Lower leg skin (tissue), 4 donors: ENCODE data around the gene TMEM187. TPM values are rescaled to one million over a fixed set of nuclear protein-coding genes. Genes with fewer than 3 reads are reported as not detected.
"Not testable (repeated sequence)": the region's sequence is repeated elsewhere in the genome, so short reads cannot be mapped to it uniquely, and the experiment has no call there.

Source experiments
- DNase-seq, 2 donors: peaks; one replicate each; pipeline ENCODE4 v3.0.0-alpha.2; 2019; ENCODE audit warnings: low spot score in 2 of 2
- H3K4me3 ChIP-seq: fragments of 200-600 bp; sonication (generic); 2 replicates; pipeline ENCODE4 v1.5.1; 2017; ENCODE audit warnings: mild to moderate bottlenecking, low read depth; ENCODE audit not compliant: poor library complexity, severe bottlenecking
- CTCF ChIP-seq, 3 donors: fragments of 450-650 bp; IDR thresholded peaks; one replicate each; pipeline ENCODE4 v1.5.1; 2016; ENCODE audit warnings: antibody characterized with exemption in 3 of 3, mild to moderate bottlenecking in 3 of 3, moderate library complexity in 2 of 3
- POLR2A ChIP-seq, 2 donors: fragments of 450-650 bp; IDR thresholded peaks; one replicate each; pipeline ENCODE4 v1.6.1; 2016 to 2017; ENCODE audit warnings: antibody characterized with exemption in 2 of 2, mild to moderate bottlenecking in 1 of 2, moderate library complexity in 1 of 2
- WGBS, 2 donors: methylation state at CpG; one replicate each; pipeline ENCODE4 v1.1.5; 2018; 5-methylcytosine and 5-hydroxymethylcytosine counted together
- intact Hi-C: fragments of 100-400 bp; cut with DNase I; formaldehyde crosslinking; loops from one replicate; pipeline ENCODE4 v1.15.0; 2023; ENCODE audit warnings: low total_unique reads
- total RNA-seq, 4 donors: library from RNA; depleted of rRNA; stranded (reverse); fragments of >200 nt; gene quantifications; one replicate each; pipeline ENCODE4 v1.1.0, GENCODE V29; 2016

Gene TMEM187
- total RNA-seq, 4 donors from 2014 or later: 10.1 to 21.6 (median 14.4) TPM

- WGBS, 2 donors: 98% methylated on average over 3 of the region's 3 CpGs
- intact Hi-C loops: no loop called here
- DNase-seq: no peak
- no peak overlapping the region for H3K4me3 ChIP-seq
- TF ChIP-seq POLR2A (IDR thresholded peaks at IDR 0.05) (no peak), CTCF (IDR thresholded peaks at IDR 0.05) (no peak)
Observed at GRCh38 chrX:153991013-153991580, 18.5 kb downstream of the TMEM187 start.

DNA sequence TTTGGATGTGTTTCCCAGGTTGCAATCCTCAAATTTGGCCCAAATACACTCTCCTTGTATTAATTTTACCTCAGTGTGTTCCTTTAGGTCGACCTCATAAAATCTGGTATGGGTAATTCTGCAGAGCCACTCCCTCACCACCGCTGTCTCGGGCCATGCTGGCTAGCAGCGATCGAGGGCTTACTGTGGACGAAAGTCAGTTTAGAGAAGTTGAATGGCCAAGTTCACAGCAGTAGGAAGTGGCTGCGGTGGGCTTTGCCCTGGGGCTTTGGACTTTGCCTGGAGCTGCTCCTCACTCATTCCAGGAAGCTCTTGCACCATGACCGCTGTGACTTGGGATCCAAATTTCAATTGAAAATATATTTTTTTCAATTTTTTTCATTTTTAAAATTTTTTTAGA is 19.6 kb downstream of the TMEM187 start:
- intact Hi-C loops: no loop called here
- WGBS, 2 donors: 86% methylated on average over 8 of the region's 8 CpGs

DNA sequence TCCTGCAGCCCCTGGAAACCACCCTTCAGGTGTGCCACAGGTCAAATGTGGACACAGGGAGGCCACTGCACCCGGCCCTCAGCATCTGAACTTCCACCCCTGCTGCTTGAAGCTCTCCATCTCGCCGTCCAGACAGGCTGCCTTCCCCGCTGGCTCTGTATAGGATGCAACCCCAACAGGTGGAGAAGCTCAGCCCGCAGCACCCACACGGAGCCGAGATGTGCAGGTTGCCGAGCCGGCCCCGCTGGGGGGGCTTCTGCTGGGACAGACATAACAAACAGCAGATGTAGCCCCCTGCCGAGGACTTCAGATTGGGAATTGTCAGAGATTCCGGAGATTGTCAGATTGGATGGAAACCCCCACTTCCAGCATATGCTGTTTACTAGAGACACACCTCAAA is 20.5 kb downstream of the TMEM187 start:
- H3K4me3 ChIP-seq: no peak overlapping the region
- WGBS, 2 donors: 72 to 83% methylated on average over 12 of the region's 12 CpGs
- DNase-seq: no peak
- TF ChIP-seq CTCF (IDR thresholded peaks at IDR 0.05): no peak
- TF ChIP-seq POLR2A (IDR thresholded peaks at IDR 0.05): no peak
- intact Hi-C loops: no loop called here

More for the DNA sequence above, 19.6 kb downstream of the TMEM187 start:
- H3K4me3 ChIP-seq: no peak overlapping the region
- no peak for DNase-seq
- TF ChIP-seq POLR2A (IDR thresholded peaks at IDR 0.05): no peak
- TF ChIP-seq CTCF (IDR thresholded peaks at IDR 0.05): no peak

DNA sequence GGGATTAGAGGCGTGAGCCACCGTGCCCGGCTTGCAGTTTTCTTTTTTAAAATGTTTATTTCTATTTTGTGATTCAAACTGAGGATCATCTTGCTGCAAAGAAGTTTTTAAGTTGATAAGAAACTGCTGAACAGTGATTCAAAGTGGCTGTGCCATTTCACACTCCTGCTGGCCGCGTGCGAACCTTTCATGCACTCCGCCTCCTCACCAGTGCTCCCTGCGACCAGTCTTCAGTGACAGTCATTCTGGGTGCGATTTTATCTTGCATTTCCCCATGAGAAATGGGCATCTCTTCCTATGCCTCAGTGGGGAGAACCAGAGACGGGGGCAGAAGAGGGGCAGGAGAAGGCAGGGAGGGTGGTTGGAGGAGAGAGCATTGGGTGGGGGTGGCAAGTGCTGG is 21.4 kb downstream of the TMEM187 start:
- H3K4me3 ChIP-seq: no peak overlapping the region
- intact Hi-C loops: no loop called here
- WGBS, 2 donors: 88 to 90% methylated on average over 9 to 10 of the region's 10 CpGs
- DNase-seq: no peak
- no peak for TF ChIP-seq CTCF (IDR thresholded peaks at IDR 0.05)
- no peak for TF ChIP-seq POLR2A (IDR thresholded peaks at IDR 0.05)

DNA sequence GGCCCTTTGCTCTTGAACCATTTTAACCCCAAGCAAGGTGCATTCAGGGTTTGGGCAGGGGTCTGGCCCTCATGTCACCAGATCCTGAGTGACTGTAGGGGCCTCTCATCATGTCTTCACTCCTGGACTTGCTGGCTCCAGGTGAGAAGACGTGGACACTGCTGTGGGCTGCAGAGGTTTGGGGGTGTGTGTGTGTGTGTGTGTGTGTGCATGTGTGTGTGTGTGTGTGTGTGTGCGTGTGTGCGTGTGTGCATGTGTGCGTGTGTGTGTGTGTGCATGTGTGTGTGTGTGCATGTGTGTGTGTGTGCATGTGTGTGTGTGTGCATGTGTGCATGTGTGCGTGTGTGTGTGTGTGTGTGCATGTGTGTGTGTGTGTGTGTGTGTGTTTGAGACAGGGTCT is 21.8 kb downstream of the TMEM187 start:
- WGBS, 2 donors: 73 to 83% methylated on average over 2 to 3 of the region's 5 CpGs
- H3K4me3 ChIP-seq, DNase-seq, intact Hi-C loops: not testable (repeated sequence)

GRCh38 chrX:153995504-153995903 is 22.9 kb downstream of the TMEM187 start:
- 91 to 94% methylated on average over 8 of the region's 8 CpGs for WGBS, 2 donors
- H3K4me3 ChIP-seq: no peak overlapping the region
- no peak for DNase-seq
- no peak for TF ChIP-seq POLR2A (IDR thresholded peaks at IDR 0.05)
- TF ChIP-seq CTCF (IDR thresholded peaks at IDR 0.05): no peak
- intact Hi-C loops: no loop called here
